GM18861 (cell line): ENCODE measurements around the gene ITM2C.

ENCODE experiments used
- ATAC-seq: cut with Tn5 transposase; IDR thresholded peaks from one replicate; pipeline ENCODE4 v1.9.1; 2021; ENCODE audit not compliant: unreplicated experiment

ITM2C gene

GRCh38 chr2:230850358-230850658 is 14.4 kb upstream of the ITM2C start:
- ATAC-seq, result no peak

- no peak for ATAC-seq
Measured at GRCh38 chr2:230852113-230852512, 12.6 kb upstream of the ITM2C start.

DNA sequence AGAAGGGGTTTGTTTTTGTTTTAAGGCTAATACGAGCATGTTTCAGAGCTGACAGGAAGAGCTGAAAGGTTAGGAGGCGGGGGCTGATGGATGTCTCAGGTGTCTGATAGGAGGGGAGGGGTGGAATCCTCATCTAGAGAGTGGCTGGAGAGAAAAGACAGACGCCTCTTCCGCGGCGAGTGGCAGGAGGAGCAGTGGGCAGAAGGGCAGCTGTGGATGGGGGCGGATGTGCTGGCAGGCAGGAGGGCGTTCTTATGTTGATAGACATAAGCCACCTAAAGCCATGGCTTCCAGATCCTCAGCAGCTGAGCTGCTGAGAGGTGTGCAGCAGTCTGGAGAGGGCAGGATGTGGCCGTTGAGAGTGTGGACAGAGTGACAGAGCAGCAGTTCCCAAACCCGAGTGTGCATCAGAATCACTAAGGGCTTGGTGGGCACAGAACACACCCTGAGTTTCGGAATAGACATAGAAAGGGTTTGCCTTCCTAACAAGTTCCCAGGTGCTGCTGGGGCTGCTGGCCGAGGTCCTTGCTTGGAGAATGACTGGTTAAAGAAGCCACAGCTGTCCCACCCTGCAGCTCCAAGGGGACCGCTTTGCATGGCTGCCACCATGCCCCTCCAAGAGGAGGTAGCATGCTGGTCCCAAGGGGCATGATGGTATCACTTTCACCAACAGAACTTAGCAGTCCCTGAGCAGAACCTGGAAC is 3.0 kb upstream of the ITM2C start:
- ATAC-seq, result no peak

GRCh38 chr2:230862292-230862691 is 2.5 kb upstream of the ITM2C start:
- no peak for ATAC-seq

DNA sequence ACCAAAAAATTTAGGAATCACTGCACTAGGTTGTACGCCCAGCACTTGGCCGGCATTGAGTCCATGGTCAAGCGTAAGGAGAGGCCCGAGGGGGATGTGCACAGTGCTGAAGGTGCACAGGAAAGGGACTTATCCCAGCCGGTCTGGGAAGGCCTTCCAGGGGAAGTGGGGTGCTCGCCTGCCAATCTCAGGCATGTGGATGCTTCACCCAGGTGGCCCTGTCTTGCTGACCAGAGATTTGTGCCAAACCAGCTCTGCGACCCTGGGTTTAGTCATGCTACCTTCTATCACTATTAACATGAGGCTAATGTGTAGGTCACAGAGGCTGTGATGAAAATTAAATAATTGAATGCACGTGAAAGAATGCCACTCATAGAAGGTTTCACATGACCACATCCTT is 1.7 kb upstream of the ITM2C start:
- ATAC-seq, result no peak

- ATAC-seq, result no peak
Measured at GRCh38 chr2:230863442-230864121, 1.2 kb upstream of the ITM2C start.

GRCh38 chr2:230864122-230864604 is 579 bp upstream of the ITM2C start:
- ATAC-seq, result no peak

GRCh38 chr2:230865307-230865765 is 594 bp downstream of the ITM2C start:
- no peak for ATAC-seq

DNA sequence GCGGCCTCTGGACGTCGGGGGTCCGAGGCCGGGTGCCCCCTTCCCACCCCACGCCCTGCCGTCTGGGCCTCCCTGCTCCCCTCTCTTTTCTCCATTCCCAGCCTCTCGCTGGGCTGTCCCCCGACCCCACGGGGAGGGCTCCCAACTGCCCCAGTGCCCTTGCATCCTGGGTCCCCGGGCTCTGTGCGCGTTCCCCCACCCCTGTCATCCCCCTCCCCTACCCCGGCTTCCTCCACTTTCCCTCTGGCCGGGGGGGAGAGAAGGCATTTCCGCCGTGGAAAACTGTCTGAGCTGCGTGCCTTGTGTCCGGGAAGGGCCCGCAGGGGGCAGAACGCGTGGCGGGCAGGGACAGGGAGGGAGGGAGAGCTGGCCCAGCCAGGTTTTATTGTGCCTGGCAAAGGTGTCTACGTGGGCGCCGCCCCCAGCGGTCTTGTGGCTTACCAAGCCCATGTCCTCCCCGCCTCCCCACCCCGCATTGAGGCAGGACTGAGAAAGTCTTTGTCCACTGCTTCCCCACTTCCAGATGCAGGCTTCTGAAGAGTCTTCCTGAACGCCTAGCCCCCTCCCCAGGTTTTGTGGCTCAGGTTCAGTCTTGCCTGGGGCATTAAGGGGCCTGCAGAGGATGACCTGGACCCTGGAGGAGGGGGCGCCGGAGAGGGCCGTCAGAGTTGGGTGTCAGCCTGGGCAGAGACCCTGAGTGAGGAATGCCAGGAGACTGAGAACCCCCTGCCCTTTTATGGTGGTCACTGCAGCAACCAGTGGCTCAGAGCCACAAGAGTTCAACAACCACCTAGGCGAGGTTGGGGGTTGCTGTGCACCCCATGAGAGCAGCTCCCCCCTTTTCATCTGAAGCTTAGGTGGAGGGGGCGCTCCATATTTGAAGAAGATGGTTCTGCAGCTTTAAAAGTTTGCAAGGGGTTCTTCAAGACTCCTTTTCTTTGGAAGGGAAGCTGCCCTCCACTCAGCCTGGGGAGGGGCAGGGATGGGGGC is 1.3 kb downstream of the ITM2C start:
- ATAC-seq, result no peak

DNA sequence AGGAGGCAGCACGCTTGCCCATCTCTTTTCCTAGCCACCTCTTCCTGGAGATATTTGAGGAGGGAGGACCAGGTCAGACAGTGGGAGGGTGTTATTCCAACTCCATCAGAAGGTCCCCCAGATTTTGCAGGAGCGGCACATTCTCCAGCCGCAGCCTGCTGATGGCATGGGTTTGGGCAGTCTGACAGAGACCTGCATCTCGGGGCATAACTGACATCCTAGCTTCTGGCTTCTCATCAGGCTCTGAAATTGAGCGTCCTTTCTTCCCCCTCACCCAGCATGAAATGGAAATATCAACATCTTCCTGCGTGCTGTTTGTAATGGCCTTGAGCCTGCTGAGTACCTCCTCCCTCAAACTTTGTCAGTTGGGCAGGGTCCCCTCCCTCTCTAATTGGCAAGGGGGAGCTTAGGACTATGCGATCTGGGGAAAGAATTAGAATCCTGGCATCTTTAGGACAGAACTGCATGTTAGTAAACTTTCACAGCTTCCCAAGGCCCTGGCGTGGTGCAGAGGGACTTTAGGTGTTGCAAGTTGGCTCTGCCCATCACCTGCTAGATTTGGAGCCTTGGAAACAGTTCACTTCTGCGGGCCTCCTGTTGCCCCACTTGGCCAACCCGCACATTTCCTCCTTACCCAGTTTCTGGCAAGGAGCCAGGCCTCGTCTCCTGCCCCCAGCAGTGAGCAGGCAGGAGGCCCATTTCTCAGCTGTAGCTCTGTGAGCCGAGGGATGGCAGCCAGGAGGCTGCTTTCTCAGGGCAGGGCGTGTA is 2.2 kb downstream of the ITM2C start:
- no peak for ATAC-seq

GRCh38 chr2:230868161-230868946 is 3.6 kb downstream of the ITM2C start:
- ATAC-seq, result no peak

DNA sequence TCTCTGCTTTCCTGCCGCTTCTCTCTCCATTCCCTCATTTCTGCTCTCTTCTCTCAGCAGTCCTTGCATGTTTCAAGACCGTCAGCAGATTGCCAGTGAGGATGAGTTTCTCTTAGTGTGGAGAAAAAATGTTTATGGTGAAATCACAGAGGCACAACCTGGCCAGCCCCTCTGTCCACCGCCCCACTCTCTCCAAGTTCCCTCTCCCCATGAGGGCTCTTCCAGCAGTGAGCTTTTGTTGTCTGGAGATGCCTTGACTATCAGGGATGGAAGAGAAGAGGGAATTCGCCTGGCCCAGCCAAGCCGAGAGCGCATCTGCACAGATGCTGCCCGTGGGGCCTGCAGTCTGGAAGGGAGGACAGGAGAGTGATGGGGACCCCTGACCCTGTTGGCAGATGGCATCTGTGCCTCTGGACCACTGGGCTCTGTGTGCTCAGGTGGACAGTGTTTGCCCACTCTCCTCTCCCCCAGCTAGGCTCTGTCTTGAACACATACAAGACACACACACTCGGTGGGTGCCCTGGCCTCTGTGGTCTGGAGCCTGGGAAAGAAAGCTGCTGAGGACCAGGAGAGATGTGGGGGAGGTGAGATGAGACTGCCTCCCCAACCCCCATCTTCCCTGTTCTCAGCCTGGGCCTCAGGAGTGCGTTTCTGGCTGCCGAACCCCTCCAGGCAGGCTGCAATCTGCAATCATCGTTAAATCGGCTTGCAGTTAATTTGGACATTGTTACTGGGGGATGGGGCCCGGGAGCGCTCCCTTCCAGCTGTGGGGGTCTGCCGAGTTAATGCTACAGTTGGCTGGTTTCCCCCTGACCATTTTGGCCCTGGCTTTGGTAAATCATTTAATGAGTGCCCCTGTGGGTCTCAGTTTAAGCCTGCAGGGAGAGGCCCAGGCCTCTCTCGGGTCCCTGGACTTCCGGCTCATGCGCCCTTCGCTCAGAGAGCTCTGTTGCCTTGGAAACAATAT is 4.5 kb downstream of the ITM2C start:
- ATAC-seq, result no peak

- no peak for ATAC-seq
Measured at GRCh38 chr2:230869914-230870543, 5.3 kb downstream of the ITM2C start.

- ATAC-seq, result no peak
Measured at GRCh38 chr2:230870544-230871360, 6.0 kb downstream of the ITM2C start.

- no peak for ATAC-seq
Measured at GRCh38 chr2:230871361-230872150, 6.8 kb downstream of the ITM2C start.

DNA sequence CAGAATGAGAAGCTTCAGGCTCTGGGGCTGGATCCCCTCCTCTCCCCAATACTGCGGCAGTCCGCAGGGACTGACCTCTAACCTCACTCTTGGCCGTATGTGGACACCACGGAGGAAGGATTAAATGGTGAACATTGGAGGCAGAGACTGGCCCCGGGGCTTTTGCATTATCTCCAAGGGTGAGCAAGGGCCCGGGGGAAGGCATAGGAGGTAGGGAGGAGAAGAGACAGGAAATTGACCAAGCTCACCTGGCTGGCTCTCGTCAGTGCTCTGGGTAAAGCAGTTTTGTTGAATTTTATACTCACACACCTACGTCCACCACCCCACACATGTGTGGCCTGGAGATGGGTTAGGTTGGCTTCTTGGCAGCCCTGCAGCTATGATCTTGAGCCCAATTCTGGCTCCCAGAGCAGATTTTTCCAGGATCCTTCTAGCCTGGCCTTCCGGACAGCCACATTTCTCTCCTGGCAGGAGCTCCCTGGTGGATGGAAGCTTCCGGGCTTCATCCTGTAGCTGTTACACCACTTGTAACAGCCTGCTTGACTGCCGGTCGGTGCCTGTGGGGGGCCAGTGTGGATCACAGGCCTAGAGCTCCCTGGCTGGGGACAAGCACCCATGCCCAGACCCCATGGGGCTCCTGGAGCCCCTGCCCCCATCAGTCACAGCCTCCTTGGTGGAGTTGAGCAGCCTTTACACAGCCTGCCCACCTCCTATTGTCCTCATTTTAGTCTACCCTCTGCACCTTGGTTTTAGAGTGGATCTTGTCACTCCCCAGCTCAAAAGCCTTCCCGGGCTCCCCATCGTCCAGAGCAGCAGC is 7.6 kb downstream of the ITM2C start:
- ATAC-seq, result no peak
